Endodermal cell (in vitro differentiated cells): ENCODE data around the gene TNK2. TPM values are rescaled to one million over a fixed set of nuclear protein-coding genes. Genes with fewer than 3 reads are reported as not detected.
"Not testable (repeated sequence)": the region's sequence is repeated elsewhere in the genome, so short reads cannot be mapped to it uniquely, and the experiment has no call there.

Experiments used
- DNase-seq: peaks from one replicate; pipeline ENCODE4 v3.0.0-alpha.2; 2017
- H3K27ac ChIP-seq: 2 replicates; pipeline ENCODE4 v1.5.1; 2013; ENCODE audit warnings: mild to moderate bottlenecking, low read depth, low read length, moderate library complexity
- H3K27me3 ChIP-seq: 2 replicates; pipeline ENCODE4 v1.6.1; 2013; ENCODE audit warnings: mild to moderate bottlenecking, low read length, moderate library complexity; ENCODE audit not compliant: insufficient read depth, control insufficient read depth, poor library complexity, severe bottlenecking
- H3K36me3 ChIP-seq: 2 replicates; pipeline ENCODE4 v1.7.0; 2013; ENCODE audit warnings: mild to moderate bottlenecking, low read length, moderate library complexity; ENCODE audit not compliant: control insufficient read depth, insufficient read depth
- H3K4me1 ChIP-seq: one replicate; pipeline ENCODE4 v1.7.0; 2013; ENCODE audit warnings: low read length; ENCODE audit not compliant: control insufficient read depth, insufficient read depth
- H3K4me3 ChIP-seq: 2 replicates; pipeline ENCODE4 v1.5.1; 2013; ENCODE audit warnings: mild to moderate bottlenecking, low read length, moderate library complexity
- H3K9ac ChIP-seq: 2 replicates; pipeline ENCODE4 v1.6.1; 2013; ENCODE audit warnings: mild to moderate bottlenecking, low read length, moderate library complexity; ENCODE audit not compliant: poor library complexity, severe bottlenecking; ENCODE audit errors: extremely low read depth
- H3K9me3 ChIP-seq: 2 replicates; pipeline ENCODE4 v1.6.1; 2013; ENCODE audit warnings: mild to moderate bottlenecking, low read length, moderate library complexity; ENCODE audit not compliant: control insufficient read depth
- H3K27ac Mint-ChIP-seq: 2 replicates; pipeline ENCODE4 v1.8.0; 2020; ENCODE audit warnings: mixed read lengths
- H3K27me3 Mint-ChIP-seq: 2 replicates; pipeline ENCODE4 v1.8.0; 2021; ENCODE audit warnings: mild to moderate bottlenecking, mixed read lengths; ENCODE audit not compliant: insufficient read depth
- H3K36me3 Mint-ChIP-seq: 2 replicates; pipeline ENCODE4 v1.8.0; 2020; ENCODE audit warnings: low read depth, mixed read lengths
- H3K4me1 Mint-ChIP-seq: 2 replicates; pipeline ENCODE4 v1.8.0; 2020; ENCODE audit warnings: mixed read lengths
- H3K4me3 Mint-ChIP-seq: 2 replicates; pipeline ENCODE4 v1.8.0; 2020; ENCODE audit warnings: mild to moderate bottlenecking, moderate library complexity, mixed read lengths
- H3K9me3 Mint-ChIP-seq: 2 replicates; pipeline ENCODE4 v1.8.0; 2020; ENCODE audit warnings: mild to moderate bottlenecking, mixed read lengths
- WGBS, 2 experiments: methylation state at CpG; one replicate each; pipeline versions ENCODE4 v1.1.5 to v1.1.7; 2013; ENCODE audit warnings: missing lambda C conversion rate in 2 of 2, mixed read lengths in 1 of 2; ENCODE audit not compliant: insufficient coverage in 1 of 2, insufficient read length in 1 of 2; 5-methylcytosine and 5-hydroxymethylcytosine counted together
- total RNA-seq, 2 donors: library from RNA; stranded (reverse); fragmentation: NEBNext Ultra II Directional in 1 of 2; extraction: Animal tissue kit (Norgen Biotek cat#: 25700) in 1 of 2; gene quantifications; 2 replicates in 1 of 2; 3 replicates in 1 of 2; pipeline ENCODE4 v1.2.1, GENCODE V29; 2021

Gene TNK2
- total RNA-seq, 2 donors from 2014 or later, result 53.2 to 85.7 TPM

DNA sequence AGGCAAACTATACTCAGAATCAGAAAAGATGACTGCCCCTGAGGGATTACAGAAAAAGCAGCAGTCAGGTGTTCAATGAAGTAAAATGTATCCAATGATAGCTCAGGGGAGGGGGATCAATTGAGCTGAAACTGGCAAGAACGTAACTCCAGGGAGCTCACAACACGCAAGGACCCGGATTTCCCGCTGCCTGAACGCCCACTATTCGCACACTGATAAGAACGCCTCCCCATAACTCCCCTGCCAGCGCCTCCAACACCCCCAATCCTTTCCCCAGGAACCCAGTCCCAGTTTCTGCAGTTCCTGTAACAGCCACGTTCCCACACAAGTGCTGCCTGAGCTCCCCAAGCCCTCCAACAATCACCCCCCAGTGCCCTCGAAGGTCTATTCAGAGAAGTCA is 44.2 kb upstream of the TNK2 start:
- H3K36me3 ChIP-seq, H3K4me1 Mint-ChIP-seq, H3K27me3 Mint-ChIP-seq, H3K27me3 ChIP-seq, H3K9me3 ChIP-seq, H3K4me3 Mint-ChIP-seq, H3K4me1 ChIP-seq, H3K9ac ChIP-seq, H3K4me3 ChIP-seq, DNase-seq, H3K27ac Mint-ChIP-seq, H3K27ac ChIP-seq, H3K9me3 Mint-ChIP-seq: not testable (repeated sequence)
- H3K36me3 Mint-ChIP-seq, result peaks cover 11% of the 10 kb centered on the region
- WGBS, 2 experiments, result 80% methylated on average over 3 to 8 of the region's 10 CpGs

DNA sequence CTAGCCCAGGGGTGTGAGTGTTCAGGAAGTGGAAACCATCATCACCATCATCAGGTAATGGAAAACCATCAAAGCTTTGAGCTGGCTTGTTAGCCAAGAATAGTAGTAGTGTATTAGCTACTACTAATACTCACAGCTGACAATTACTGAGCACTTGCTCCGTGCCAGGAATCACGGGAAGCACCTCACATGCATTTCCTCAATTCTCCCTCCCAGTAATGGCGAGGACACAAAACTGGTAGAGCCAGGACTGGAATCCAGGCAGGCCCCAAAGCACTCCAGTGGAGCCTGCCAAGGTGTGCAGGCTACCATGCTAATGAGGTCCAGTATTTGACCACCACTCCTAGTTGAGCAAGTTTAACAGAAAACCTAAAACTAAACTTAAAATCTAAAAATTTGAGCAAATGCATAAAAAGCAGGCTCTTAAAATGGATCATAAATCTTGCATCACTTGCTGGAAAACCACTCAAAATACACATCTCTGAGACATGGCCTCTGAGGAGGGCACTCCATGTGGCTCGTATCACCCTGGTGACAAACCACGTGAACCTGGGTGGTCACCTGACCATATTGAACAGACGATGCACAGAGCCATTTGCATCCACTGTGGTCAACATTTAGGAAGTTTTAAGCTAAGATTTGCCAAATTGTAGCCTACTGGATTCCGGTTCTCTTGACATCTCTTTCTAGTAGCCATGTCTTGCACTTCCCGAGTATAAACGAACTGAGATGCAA is 43.3 kb upstream of the TNK2 start:
- not testable (repeated sequence) for H3K4me3 ChIP-seq, H3K27ac ChIP-seq, H3K27me3 Mint-ChIP-seq, H3K36me3 ChIP-seq, H3K9me3 Mint-ChIP-seq, H3K4me1 ChIP-seq, H3K4me1 Mint-ChIP-seq, H3K9ac ChIP-seq, H3K27me3 ChIP-seq, DNase-seq, H3K27ac Mint-ChIP-seq, H3K9me3 ChIP-seq, H3K4me3 Mint-ChIP-seq
- WGBS, 2 experiments, result 96 to 100% methylated on average over 1 to 4 of the region's 9 CpGs
- peaks cover 18% of the 10 kb centered on the region for H3K36me3 Mint-ChIP-seq

GRCh38 chr3:195950731-195951130 is 42.4 kb upstream of the TNK2 start:
- WGBS, 2 experiments, result 92 to 94% methylated on average over 10 of the region's 13 CpGs
- not testable (repeated sequence) for H3K4me1 Mint-ChIP-seq, H3K27me3 Mint-ChIP-seq, H3K27ac Mint-ChIP-seq, H3K9me3 ChIP-seq, H3K36me3 ChIP-seq, H3K4me3 ChIP-seq, DNase-seq, H3K27ac ChIP-seq, H3K9me3 Mint-ChIP-seq, H3K27me3 ChIP-seq, H3K9ac ChIP-seq, H3K4me1 ChIP-seq, H3K4me3 Mint-ChIP-seq
- peaks cover 21% of the 10 kb centered on the region for H3K36me3 Mint-ChIP-seq

- not testable (repeated sequence) for H3K4me3 ChIP-seq, H3K27ac Mint-ChIP-seq, H3K27me3 Mint-ChIP-seq, DNase-seq, H3K4me3 Mint-ChIP-seq, H3K4me1 ChIP-seq, H3K9me3 ChIP-seq, H3K27ac ChIP-seq, H3K9me3 Mint-ChIP-seq, H3K9ac ChIP-seq, H3K4me1 Mint-ChIP-seq, H3K36me3 ChIP-seq, H3K27me3 ChIP-seq
- H3K36me3 Mint-ChIP-seq, result peaks cover 26% of the 10 kb centered on the region
- 98 to 100% methylated on average over 1 to 3 of the region's 4 CpGs for WGBS, 2 experiments
Measured at GRCh38 chr3:195950164-195950563, 41.8 kb upstream of the TNK2 start.

- H3K9me3 ChIP-seq, H3K27ac Mint-ChIP-seq, H3K4me3 Mint-ChIP-seq, H3K27me3 Mint-ChIP-seq, H3K4me3 ChIP-seq, H3K4me1 Mint-ChIP-seq, H3K9ac ChIP-seq, H3K27ac ChIP-seq, DNase-seq, H3K4me1 ChIP-seq, H3K27me3 ChIP-seq: not testable (repeated sequence)
- peaks cover 36% of the 10 kb centered on the region for H3K9me3 Mint-ChIP-seq
- peaks cover 57% of the 10 kb centered on the region for H3K36me3 Mint-ChIP-seq
- H3K36me3 ChIP-seq, result peaks cover 19% of the 10 kb centered on the region
- WGBS, 2 experiments, result 94 to 100% methylated on average over 7 to 19 of the region's 20 CpGs
Measured at GRCh38 chr3:195946910-195947699, 38.8 kb upstream of the TNK2 start.

DNA sequence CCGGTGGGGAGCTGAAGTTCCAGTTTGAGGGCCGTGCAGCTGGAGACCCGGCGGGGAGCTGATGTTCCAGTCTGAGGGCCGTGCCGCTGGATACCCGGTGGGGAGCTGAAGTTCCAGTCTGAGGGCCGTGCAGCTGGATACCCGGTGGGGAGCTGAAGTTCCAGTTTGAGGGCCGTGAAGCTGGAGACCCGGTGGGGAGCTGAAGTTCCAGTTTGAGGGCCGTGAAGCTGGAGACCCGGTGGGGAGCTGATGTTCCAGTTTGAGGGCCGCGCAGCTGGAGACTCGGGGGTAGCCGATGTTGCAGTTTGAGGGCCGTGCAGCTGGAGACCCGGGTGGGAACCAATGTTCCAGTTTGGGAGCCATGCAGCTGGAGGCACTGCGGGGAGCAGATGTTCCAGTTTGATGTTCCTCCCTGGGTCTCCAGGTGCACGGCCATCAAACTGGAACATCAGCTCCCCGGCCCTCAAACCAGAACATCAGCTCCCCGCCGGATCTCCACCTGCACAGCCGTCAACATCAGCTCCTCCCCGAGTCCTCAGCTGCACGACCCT is 33.0 kb upstream of the TNK2 start:
- not testable (repeated sequence) for H3K4me3 ChIP-seq, H3K27me3 Mint-ChIP-seq, H3K4me1 Mint-ChIP-seq, H3K9me3 ChIP-seq, H3K4me3 Mint-ChIP-seq, DNase-seq, H3K27ac Mint-ChIP-seq, H3K27ac ChIP-seq, H3K27me3 ChIP-seq, H3K9ac ChIP-seq, H3K4me1 ChIP-seq
- peaks cover 15% of the 10 kb centered on the region for H3K36me3 ChIP-seq
- Mint-ChIP-seq H3K9me3 (peaks cover 36% of the 10 kb centered on the region), H3K36me3 (peaks cover 60% of the 10 kb centered on the region)
- WGBS, 2 experiments, result 86 to 95% methylated on average over 14 to 27 of the region's 27 CpGs
